ENCODE results near the gene PTGER1. TPM values are rescaled to one million over a fixed set of nuclear protein-coding genes. Genes with fewer than 3 reads are reported as not detected.

PTGER1 gene
- total and polyA plus RNA-seq, 2 experiments from 2014 or later = 0.57 TPM; not detected in 1

GRCh38 chr19:14507704-14508542 is 32.8 kb upstream of the PTGER1 start:
- TF ChIP-seq, protein P1, sequence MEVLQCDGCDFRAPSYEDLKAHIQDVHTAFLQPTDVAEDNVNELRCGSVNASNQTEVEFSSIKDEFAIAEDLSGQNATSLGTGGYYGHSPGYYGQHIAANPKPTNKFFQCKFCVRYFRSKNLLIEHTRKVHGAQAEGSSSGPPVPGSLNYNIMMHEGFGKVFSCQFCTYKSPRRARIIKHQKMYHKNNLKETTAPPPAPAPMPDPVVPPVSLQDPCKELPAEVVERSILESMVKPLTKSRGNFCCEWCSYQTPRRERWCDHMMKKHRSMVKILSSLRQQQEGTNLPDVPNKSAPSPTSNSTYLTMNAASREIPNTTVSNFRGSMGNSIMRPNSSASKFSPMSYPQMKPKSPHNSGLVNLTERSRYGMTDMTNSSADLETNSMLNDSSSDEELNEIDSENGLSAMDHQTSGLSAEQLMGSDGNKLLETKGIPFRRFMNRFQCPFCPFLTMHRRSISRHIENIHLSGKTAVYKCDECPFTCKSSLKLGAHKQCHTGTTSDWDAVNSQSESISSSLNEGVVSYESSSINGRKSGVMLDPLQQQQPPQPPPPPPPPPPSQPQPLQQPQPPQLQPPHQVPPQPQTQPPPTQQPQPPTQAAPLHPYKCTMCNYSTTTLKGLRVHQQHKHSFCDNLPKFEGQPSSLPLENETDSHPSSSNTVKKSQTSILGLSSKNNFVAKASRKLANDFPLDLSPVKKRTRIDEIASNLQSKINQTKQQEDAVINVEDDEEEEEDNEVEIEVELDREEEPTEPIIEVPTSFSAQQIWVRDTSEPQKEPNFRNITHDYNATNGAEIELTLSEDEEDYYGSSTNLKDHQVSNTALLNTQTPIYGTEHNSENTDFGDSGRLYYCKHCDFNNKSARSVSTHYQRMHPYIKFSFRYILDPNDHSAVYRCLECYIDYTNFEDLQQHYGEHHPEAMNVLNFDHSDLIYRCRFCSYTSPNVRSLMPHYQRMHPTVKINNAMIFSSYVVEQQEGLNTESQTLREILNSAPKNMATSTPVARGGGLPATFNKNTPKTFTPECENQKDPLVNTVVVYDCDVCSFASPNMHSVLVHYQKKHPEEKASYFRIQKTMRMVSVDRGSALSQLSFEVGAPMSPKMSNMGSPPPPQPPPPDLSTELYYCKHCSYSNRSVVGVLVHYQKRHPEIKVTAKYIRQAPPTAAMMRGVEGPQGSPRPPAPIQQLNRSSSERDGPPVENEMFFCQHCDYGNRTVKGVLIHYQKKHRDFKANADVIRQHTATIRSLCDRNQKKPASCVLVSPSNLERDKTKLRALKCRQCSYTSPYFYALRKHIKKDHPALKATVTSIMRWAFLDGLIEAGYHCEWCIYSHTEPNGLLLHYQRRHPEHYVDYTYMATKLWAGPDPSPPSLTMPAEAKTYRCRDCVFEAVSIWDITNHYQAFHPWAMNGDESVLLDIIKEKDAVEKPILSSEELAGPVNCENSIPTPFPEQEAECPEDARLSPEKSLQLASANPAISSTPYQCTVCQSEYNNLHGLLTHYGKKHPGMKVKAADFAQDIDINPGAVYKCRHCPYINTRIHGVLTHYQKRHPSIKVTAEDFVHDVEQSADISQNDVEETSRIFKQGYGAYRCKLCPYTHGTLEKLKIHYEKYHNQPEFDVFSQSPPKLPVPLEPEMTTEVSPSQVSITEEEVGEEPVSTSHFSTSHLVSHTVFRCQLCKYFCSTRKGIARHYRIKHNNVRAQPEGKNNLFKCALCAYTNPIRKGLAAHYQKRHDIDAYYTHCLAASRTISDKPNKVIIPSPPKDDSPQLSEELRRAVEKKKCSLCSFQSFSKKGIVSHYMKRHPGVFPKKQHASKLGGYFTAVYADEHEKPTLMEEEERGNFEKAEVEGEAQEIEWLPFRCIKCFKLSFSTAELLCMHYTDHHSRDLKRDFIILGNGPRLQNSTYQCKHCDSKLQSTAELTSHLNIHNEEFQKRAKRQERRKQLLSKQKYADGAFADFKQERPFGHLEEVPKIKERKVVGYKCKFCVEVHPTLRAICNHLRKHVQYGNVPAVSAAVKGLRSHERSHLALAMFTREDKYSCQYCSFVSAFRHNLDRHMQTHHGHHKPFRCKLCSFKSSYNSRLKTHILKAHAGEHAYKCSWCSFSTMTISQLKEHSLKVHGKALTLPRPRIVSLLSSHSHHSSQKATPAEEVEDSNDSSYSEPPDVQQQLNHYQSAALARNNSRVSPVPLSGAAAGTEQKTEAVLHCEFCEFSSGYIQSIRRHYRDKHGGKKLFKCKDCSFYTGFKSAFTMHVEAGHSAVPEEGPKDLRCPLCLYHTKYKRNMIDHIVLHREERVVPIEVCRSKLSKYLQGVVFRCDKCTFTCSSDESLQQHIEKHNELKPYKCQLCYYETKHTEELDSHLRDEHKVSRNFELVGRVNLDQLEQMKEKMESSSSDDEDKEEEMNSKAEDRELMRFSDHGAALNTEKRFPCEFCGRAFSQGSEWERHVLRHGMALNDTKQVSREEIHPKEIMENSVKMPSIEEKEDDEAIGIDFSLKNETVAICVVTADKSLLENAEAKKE (CRISPR knock-in tag; IDR thresholded peaks at IDR 0.05) = no peak
- TF ChIP-seq STAT1 (IDR thresholded peaks at IDR 0.05; ENCODE audit: unreplicated experiment) (no peak), ETS1 (IDR thresholded peaks at IDR 0.05) (no peak), JUNB (IDR thresholded peaks at IDR 0.05; ENCODE audit: unreplicated experiment) (no peak), CREB1 (CRISPR knock-in tag; IDR thresholded peaks at IDR 0.05; ENCODE audit: low read depth) (no peak), EZH2 (IDR thresholded peaks at IDR 0.05; ENCODE audit: low read depth, unreplicated experiment) (no peak), ZNF114 (CRISPR knock-in tag; IDR thresholded peaks at IDR 0.05) (no peak), REST (IDR thresholded peaks at IDR 0.05; ENCODE audit: unreplicated experiment) (no peak), POLR2AphosphoS5 (IDR thresholded peaks at IDR 0.05; ENCODE audit: low read depth) (no peak), NANOG (IDR thresholded peaks at IDR 0.05; ENCODE audit: borderline replicate concordance) (no peak)
- TF ChIP-seq, protein P2, sequence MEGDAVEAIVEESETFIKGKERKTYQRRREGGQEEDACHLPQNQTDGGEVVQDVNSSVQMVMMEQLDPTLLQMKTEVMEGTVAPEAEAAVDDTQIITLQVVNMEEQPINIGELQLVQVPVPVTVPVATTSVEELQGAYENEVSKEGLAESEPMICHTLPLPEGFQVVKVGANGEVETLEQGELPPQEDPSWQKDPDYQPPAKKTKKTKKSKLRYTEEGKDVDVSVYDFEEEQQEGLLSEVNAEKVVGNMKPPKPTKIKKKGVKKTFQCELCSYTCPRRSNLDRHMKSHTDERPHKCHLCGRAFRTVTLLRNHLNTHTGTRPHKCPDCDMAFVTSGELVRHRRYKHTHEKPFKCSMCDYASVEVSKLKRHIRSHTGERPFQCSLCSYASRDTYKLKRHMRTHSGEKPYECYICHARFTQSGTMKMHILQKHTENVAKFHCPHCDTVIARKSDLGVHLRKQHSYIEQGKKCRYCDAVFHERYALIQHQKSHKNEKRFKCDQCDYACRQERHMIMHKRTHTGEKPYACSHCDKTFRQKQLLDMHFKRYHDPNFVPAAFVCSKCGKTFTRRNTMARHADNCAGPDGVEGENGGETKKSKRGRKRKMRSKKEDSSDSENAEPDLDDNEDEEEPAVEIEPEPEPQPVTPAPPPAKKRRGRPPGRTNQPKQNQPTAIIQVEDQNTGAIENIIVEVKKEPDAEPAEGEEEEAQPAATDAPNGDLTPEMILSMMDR (conservative IDR thresholded peaks at IDR 0.05; ENCODE audit: low read depth in 2 of 2) = no peak
- H3K9me2 ChIP-seq (ENCODE audit: insufficient read depth) = no peaks in the 10 kb centered on the region
- H3K4me2 ChIP-seq = no peak overlapping the region
- H3K36me3 ChIP-seq (ENCODE audit: insufficient read depth) = no peaks in the 10 kb centered on the region
- H3K27ac Mint-ChIP-seq = no peak overlapping the region
- DNase-seq (ENCODE audit: low spot score) = no peak
- H3K4me1 Mint-ChIP-seq = peaks cover 13% of the 10 kb centered on the region
- no peaks in the 10 kb centered on the region for H3K79me2 ChIP-seq (replicated peaks; ENCODE audit: insufficient read depth)
- ATAC-seq = no peak
- no peaks in the 10 kb centered on the region for H3K9me3 Mint-ChIP-seq
- H2AFZ ChIP-seq = no peak overlapping the region
- no peaks in the 10 kb centered on the region for H4K20me1 ChIP-seq (replicated peaks; ENCODE audit: insufficient read depth)
- H3K4me1 ChIP-seq (ENCODE audit: insufficient read depth) = peaks cover 7% of the 10 kb centered on the region; the same call in 1 of the 2 replicates
- peaks cover 15% of the 10 kb centered on the region for H3K27me3 Mint-ChIP-seq (ENCODE audit: insufficient read depth, low read depth, poor library complexity)
- H3K4me3 ChIP-seq = no peak overlapping the region
- H3F3A ChIP-seq (replicated peaks; ENCODE audit: low read depth) = 0 out of 2 replicates have a peak, but pooled peaks cover 4% of the 10 kb centered on the region
- no peaks in the 10 kb centered on the region for H3K36me3 Mint-ChIP-seq (ENCODE audit: low read depth)
- H3K27me3 ChIP-seq (ENCODE audit: insufficient read depth) = no peaks in the 10 kb centered on the region
- H3K4me3 Mint-ChIP-seq = no peak overlapping the region
- H3K27ac ChIP-seq (ENCODE audit: low read depth) = no peak overlapping the region

All from GM23338 (cell line).